HG02943 (cell line): Measurements from ENCODE around the gene GDF10.

ENCODE experiments used
- ATAC-seq: cut with Tn5 transposase; IDR thresholded peaks from one replicate; pipeline ENCODE4 v1.9.1; 2021; ENCODE audit warnings: mild to moderate bottlenecking, low read depth, moderate library complexity; ENCODE audit not compliant: unreplicated experiment

Gene GDF10

DNA sequence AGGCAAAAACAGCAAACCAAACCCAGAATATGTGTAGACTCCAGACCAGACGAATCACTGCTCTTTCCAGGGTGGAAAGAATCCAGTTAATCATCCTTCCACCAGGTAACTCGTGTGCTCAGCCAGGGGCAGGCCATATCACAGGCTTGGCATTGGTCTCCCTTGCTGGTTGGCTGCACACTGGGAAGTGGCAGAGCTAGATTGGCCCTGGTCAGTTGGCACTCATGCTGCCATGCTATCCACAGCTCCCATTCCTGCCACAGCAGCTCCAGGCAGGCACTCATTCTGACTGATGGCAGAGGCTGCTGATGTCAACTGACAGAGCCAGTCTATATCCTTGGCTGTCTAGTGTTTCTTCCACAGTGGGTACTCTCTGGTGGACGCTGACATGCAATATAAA is 9.7 kb upstream of the GDF10 start:
- no peak for ATAC-seq

DNA sequence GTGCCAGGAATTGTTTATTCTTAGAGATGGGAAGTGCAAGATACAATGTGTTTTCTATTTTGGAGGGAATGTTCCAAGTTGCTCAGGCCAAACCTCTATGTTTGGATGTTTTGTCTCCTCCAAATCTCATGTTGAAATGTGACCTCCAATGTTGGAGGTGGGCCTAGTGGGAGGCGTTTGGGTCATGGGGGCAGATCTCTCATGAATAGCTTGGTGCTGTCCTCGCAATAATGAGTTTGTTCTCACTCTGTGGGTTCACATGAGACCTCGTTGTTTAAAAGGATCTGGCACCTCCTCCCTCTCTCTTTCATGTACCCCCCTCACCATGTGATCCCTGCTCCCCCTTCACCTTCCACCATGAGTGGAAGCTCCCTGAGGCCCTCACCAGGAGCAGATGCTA is 8.3 kb upstream of the GDF10 start:
- ATAC-seq: no peak

DNA sequence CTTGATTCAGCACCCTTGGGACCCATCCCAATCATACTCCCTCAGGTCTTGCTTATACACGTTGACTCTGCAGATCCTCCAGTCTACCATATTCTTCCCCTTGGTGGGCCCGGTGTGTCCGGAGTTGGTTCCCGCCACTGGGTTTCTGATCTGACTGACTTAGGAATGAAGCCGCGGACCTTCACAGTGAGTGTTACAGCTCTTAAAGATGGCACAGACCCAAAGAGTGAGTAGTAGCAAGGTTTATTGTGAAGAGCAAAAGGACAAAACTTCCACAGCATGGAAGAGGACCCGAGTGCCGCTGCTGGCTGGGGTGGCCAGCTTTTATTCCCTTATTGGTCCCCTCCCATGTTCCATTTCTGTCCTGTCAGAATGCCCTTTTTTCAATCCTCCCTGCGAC is 5.9 kb upstream of the GDF10 start:
- ATAC-seq: no peak

DNA sequence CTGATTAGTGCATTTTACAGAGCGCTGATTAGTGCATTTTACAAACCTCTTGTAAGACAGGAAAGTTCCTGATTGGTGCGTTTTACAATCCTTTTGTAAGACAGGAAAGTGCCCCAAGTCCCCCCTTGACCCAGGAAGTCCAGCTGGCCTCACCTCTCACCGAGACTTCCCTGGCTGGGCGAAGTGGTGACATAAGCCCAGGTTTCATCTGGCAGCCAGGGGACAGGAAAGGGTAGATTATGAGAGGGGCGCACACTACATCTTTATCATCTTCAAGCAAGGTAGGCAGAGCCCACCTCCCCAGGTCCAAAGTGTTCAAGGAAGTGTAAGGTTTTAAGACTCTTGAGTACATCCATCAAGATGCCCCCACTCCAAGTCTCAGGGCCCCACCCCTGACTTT is 5.5 kb upstream of the GDF10 start:
- ATAC-seq: no peak

DNA sequence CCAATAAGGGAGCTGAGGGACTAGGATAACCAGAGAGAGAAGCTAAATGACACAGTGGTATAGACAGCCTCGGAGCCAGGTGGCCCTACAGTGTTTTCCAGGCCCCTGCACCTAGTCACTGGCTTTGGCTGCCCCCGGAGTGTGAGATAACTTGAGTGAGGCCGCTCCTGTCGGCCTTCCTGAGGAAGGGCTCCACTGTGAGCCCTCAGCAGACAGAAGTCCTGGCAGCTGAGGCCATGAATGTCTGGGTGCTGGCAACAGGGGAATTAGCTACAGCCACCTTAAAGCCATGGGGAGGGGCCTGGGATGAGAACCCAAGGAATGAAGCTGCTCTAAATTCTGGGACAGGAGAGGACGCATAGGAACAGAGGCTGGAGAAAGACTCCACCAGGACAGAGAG is 4.6 kb upstream of the GDF10 start:
- no peak for ATAC-seq

DNA sequence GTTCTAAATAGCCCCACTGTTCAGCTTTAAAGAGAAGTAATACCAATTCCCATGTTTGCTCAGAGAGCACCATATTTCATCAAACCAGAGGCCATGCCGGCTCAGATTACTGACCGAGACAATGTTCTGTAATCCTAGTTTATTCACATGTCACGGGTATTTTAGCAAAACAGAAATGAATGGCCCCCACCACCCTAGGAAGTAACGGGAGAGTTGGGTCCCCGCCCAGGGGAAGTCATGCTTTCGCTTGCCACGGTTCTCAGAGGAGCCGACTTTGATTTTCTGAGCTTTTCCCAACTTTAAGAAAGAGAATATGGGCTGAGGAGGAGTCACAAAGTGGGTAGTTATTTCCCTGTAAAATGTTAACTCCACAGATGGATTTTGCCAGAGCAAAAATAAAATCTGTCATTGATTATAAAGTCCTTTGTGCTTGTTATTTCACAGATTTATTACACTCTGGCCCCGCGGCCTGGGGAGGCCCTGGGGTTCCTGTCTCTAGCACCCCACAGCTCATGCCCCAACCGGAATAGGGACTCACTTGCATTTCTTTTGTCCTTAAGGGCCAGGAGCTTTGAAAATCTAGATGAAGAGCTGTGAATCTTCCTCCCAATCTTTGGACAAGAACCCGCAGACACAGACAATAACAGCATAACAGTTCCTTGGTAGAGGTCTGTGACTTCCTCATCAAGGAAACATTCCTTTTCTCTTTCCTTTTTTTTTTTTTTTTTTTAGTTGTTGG is 3.7 kb upstream of the GDF10 start:
- ATAC-seq: no peak

DNA sequence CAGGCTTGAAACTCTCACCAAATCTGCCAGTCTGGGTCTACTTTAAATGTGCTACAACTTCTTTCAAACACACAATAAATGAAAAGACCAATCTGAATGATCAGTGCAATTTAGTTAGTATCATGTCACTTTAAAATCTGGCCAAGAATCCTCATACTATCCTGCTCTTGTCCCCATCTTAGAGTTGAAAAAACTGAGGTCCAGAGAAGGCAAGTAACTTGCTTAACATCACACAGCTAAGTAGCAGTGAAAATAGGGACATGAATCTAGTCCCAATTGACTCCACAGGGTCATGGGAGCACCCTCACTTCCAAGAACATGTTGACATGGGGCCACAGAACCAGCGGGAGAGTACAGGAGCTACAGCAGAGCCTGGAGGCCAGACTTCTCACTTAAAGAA is 3.1 kb upstream of the GDF10 start:
- ATAC-seq: no peak

DNA sequence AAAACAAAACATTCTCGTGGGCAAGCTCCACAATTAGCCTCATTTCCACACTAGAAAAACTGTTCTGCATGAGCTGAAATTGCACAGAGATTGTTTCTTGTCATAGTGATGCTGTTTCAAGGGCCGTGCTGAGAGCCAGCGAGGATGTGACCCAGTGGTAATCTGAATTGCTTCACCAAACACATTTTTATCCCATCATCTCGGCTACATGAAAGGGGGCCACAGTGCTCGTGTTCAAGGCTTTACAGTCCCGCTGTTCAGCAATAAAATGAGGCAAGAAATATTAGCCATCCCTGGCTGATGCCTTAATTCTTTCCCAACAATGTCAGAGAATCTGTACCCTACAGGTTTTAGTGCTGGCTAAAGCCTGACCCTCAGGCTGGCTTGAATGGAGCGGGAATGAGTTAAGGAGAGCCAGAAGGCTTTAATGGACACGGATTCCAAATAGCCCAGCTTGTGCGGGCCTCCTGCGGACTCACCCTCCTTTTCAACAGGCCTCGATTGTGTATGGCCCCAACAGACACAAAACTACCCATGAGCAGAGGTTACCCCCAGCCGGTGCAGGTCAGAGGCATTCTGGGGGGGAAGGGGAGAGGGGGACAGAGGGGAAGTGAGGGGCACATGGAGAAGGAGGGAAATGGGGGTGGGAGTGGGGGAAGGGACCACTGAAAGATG is 2.0 kb upstream of the GDF10 start:
- ATAC-seq: no peak

DNA sequence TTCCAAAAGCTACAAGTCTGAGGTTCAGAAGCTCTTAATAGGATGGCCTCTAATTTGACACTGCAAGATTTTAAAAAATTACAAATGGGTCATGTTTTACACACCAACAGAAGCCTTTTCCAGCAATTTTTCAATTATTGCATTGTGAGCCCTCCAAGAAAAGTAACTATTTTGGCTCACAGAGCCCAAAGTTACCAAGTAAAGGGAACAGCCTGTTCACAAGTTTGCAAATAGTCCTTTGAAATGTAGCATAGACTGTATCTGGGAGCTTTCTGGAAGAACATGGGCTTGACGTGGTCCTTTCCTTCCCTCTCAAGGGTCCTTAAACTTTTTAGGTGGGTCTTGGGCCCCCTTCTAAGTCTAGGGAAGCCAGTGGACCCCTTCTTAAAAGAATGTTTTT is 1.3 kb upstream of the GDF10 start:
- ATAC-seq: no peak

DNA sequence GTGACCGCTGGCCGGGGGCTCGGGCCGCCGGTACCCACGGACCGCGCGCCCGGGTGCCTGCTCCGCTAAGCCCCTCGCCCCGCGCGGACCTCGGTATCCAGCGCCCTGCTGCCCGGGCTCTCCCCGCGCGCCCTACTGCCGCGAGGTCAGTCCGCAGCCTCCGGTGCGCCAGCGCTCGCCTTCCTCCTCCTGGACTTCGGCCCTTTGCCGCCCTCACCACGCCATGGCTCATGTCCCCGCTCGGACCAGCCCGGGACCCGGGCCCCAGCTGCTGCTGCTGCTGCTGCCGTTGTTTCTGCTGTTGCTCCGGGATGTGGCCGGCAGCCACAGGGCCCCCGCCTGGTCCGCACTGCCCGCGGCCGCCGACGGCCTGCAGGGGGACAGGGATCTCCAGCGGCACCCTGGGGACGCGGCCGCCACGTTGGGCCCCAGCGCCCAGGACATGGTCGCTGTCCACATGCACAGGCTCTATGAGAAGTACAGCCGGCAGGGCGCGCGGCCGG is 483 bp downstream of the GDF10 start:
- no peak for ATAC-seq

DNA sequence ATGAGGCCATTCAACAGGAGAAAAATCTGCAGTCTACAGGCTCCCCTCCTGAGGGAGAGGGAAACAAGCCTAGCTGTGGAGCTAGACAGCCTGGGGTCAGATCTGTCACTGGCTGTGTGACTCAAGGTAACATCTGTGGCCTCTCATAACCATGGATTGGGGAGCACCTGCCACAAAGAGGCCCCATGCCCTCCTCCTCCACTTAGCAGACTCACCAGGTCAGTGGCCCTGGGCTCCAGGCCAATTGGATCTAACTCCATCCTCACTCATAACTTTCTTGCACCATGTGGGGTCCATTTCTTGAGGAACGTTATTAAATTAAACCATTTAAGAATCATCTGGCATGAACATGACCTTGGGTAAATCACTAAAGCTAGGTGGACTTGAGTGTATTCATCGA is 1.8 kb downstream of the GDF10 start:
- no peak for ATAC-seq

DNA sequence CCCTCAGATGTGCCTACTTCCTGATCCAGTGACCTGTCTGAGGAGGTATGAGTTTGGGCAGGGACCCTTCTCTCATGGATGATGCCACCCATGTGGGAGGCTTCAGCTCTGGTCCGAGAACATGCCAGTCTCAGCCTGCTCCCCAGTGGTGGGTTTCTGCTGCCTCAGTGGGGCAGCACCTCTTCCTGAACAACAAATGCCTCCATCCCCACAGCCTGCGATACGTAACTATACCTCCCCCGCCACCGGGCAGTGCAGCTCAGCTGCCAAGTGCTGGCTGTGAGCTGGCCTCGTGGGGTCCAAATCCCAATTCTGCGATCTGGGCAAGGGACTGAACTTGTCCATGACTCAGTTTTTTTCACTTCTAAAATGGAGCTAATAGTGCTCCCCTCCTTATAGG is 3.1 kb downstream of the GDF10 start:
- no peak for ATAC-seq

DNA sequence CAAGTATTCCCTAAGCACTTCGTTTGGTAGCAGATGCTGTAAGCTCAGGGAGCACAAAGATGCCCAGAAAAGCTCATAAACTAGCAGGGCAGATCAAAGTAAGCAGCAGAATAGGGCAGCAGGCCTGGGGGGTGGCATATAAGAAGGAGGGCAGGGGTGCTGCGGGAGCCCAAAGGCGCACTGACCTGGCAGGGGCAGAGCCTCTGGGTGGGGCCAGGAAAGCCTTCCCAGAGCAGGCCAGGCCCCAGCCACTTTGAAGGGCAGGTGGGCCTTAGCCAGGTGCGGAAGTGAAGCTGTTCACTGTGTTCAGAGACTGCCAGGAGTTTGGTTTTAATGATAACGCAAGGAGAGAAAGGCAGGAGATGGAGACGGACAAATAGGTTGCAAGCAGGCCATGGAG is 3.9 kb downstream of the GDF10 start:
- no peak for ATAC-seq

DNA sequence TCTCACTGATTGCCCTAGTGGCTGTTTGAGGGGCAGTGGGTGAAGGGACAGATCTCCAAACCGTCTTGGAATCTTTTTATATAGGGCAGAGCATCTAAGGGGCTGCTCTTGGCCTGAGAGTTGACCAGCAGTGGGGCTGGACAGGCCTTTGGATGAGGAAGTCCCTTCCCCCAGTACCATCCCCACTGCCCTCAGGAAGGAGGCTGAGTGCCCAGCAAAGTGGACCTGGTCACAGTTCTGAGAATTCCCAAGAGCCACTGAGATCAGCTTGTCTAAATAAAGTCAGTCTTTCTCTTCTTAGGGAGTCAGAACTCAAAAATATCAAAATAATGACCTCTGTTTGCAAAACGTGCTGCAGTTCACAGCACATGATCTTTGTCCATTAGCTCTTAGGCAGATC is 5.6 kb downstream of the GDF10 start:
- no peak for ATAC-seq

DNA sequence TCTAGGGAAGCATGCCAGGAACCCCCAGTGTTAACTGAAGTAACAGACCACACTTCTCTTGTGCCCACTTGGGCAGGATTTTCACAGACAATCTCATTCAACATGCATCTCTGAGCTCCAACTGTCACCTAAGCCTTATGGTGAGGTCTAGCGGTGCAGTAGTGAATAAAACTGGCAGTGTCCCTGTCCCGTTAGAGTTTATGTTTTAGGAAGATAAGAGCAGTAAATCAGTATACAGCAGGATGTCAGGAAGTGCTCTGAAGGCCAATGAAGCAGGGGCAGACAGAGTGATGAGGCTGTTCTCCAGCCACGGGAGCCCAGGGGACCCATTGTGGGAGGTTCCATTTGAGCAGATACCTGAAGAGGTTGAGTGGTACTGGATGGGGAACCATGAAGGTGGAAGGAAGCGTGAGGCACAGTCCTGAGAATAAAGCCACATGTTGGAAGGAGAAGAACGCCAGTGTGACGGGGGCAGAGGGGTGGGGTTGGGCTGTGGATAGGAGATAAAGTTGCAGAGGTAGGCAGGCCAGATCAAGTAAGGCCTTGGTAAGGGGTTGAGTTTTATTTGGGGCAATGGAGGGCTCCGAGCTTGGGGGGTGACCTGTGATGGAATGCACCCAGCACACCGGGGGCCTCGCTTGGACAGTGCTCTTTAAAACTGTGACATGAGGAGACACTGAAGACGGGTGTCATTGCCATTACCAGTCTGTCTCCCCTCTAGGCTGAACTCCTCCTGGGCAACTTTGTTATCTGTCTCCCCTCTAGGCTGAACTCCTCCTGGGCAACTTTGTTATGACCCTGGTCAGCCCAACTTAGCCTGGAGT is 6.6 kb downstream of the GDF10 start:
- ATAC-seq: no peak

DNA sequence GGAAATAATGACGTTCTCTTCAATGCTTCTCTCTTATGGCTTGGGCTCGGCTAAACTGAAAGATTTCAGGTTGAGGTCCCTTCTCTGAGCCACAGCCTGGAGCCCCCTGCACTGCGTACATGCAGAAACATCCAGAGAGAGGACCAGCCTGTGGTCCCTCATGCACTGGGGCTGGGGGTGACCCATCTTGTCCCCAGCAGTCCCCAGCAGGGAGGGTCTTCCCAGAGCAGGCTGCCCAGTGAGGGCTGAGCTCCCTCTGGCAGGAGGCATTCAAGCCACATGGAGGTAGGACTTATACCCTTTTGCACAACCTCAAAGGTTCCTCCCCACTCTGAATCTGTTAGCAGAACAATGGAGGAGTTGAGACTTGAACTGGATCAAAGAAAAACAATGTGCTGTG is 7.4 kb downstream of the GDF10 start:
- ATAC-seq: no peak

DNA sequence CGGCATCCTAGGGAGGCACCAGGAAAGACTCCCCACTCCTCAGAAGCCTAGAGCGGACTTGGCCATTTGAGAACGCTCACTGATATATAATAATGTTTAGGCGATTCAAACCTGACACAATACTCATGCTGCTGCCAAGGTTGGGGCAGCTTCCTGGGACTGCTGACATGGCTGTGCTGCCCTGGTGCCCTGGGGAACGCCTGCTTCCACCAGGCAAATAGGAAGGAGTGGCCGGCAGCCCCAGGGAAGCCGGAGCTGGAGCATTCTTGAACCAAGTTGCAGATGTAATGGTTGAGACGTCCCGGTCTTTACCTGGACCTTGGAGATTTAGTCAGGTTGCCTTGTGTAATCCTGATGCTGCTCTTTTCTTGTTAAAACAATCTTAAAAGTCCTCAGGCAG is 8.8 kb downstream of the GDF10 start:
- ATAC-seq: no peak

DNA sequence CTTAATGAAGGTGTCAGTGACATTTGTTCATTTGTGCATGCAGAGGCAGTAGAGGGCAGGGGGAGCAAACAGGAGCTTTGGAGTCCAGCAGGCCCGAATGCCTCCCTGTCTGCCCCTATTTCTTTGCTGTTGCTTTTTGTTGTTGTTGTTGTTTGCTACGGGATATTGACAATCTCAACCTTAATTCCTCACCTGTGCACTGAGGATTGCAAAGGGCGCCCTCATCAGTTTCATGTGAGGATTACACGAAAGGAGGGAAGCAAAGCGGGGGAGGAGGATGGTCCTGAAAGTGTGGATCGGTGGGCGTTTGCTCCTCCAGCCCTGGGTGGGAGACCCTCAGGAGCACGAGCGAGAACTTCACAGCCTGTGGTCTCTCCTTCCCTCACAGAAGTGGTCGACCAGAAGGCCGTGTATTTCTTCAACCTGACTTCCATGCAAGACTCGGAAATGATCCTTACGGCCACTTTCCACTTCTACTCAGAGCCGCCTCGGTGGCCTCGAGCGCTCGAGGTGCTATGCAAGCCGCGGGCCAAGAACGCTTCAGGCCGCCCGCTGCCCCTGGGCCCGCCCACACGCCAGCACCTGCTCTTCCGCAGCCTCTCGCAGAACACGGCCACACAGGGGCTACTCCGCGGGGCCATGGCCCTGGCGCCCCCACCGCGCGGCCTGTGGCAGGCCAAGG is 9.6 kb downstream of the GDF10 start:
- no peak for ATAC-seq

DNA sequence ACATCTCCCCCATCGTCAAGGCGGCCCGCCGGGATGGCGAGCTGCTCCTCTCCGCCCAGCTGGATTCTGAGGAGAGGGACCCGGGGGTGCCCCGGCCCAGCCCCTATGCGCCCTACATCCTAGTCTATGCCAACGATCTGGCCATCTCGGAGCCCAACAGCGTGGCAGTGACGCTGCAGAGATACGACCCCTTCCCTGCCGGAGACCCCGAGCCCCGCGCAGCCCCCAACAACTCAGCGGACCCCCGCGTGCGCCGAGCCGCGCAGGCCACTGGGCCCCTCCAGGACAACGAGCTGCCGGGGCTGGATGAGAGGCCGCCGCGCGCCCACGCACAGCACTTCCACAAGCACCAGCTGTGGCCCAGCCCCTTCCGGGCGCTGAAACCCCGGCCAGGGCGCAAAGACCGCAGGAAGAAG is 10.1 kb downstream of the GDF10 start:
- no peak for ATAC-seq

DNA sequence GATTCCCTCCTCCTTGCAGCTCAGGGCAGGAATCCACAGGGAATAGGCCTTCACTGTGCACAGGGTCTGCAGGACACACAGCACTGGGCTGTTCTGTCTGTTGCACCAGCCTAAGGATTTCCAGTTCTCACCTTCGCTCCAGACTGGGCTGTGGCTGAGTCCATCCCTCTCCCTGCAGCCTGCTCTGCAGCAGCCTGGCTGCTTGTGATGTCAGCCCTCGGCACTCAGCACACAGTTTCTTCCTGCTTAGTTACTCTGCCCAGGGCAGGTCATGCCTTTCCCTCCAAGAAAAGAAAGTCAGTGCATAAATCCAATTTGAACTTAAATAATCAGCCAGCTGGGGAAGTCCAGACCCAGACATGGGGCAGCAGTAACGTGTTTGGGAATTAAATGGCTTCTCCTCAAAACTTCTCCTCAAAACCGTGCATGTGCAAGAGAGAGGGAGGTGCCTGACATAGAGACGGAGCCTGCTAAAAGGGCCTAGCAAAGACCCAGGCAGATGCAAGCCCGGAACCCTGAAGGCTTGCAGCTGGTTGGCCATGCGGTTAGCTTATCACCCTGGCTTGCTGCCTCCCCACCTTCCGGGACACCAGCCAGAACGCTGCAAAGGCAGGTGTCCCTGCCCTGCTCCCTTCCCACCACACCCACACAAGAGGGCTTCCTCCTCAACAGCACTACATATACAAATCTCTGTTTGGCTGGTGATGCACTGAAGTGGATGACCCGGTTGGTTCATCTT is 11.4 kb downstream of the GDF10 start:
- ATAC-seq: no peak
